GM21447 (cell line): ENCODE results near the gene KLHL29.
"Not testable (repeated sequence)": the region's sequence is repeated elsewhere in the genome, so short reads cannot be mapped to it uniquely, and the experiment has no call there.

ENCODE experiments used
- ATAC-seq: cut with Tn5 transposase; IDR thresholded peaks from one replicate; pipeline ENCODE4 v1.9.1; 2021; ENCODE audit not compliant: unreplicated experiment

KLHL29 gene

GRCh38 chr2:23367760-23368159, 17.2 kb upstream of the KLHL29 start:
- no peak for ATAC-seq

- no peak for ATAC-seq
Measured at GRCh38 chr2:23373666-23374065, 11.3 kb upstream of the KLHL29 start.

GRCh38 chr2:23375448-23375847, 9.5 kb upstream of the KLHL29 start:
- ATAC-seq: no peak

- ATAC-seq: no peak
Measured at GRCh38 chr2:23376075-23376474, 8.9 kb upstream of the KLHL29 start.

- no peak for ATAC-seq
Measured at GRCh38 chr2:23376972-23377371, 8.0 kb upstream of the KLHL29 start.

- ATAC-seq: no peak
Measured at GRCh38 chr2:23377771-23378170, 7.2 kb upstream of the KLHL29 start.

GRCh38 chr2:23378496-23378895, 6.5 kb upstream of the KLHL29 start:
- ATAC-seq: no peak

GRCh38 chr2:23379220-23379695, 5.7 kb upstream of the KLHL29 start:
- ATAC-seq: peak; percentile 57

GRCh38 chr2:23380562-23381065, 4.4 kb upstream of the KLHL29 start:
- ATAC-seq: peak; percentile 48

GRCh38 chr2:23381084-23381483, 3.9 kb upstream of the KLHL29 start:
- no peak for ATAC-seq

- ATAC-seq: no peak
Measured at GRCh38 chr2:23381485-23381884, 3.5 kb upstream of the KLHL29 start.

- no peak for ATAC-seq
Measured at GRCh38 chr2:23383100-23383499, 1.9 kb upstream of the KLHL29 start.

GRCh38 chr2:23385351-23385747, 370 bp downstream of the KLHL29 start:
- peak; percentile 11 for ATAC-seq

GRCh38 chr2:23385748-23386338, 864 bp downstream of the KLHL29 start:
- peak; percentile 19 for ATAC-seq

GRCh38 chr2:23386339-23387220, 1.6 kb downstream of the KLHL29 start:
- peak; percentile 23 for ATAC-seq

- no peak for ATAC-seq
Measured at GRCh38 chr2:23387221-23387550, 2.2 kb downstream of the KLHL29 start.

GRCh38 chr2:23387845-23388244, 2.9 kb downstream of the KLHL29 start:
- ATAC-seq: no peak

- ATAC-seq: no peak
Measured at GRCh38 chr2:23388294-23388693, 3.3 kb downstream of the KLHL29 start.

GRCh38 chr2:23388756-23389514, 4.0 kb downstream of the KLHL29 start:
- no peak for ATAC-seq

- ATAC-seq: no peak
Measured at GRCh38 chr2:23390152-23390551, 5.2 kb downstream of the KLHL29 start.

- not testable (repeated sequence) for ATAC-seq
Measured at GRCh38 chr2:23391237-23391736, 6.3 kb downstream of the KLHL29 start.
